Common myeloid progenitor, CD34-positive (primary cell): ENCODE data around the gene ZFC3H1.
A peak's percentile ranks its signal among the peaks of the same experiment; 100 is the strongest.

ENCODE experiments used
- CTCF ChIA-PET: fragments of 350-600 bp; sonication (Branson Sonifier 250); formaldehyde crosslinking; loops from one replicate; lab custom pipeline; 2021; ENCODE audit warnings: antibody characterized with exemption; lab: Charles Lee
- POLR2A ChIA-PET: fragments of 350-600 bp; sonication (Branson Sonifier 250); formaldehyde crosslinking; loops from one replicate; lab custom pipeline; 2021; ENCODE audit warnings: antibody characterized with exemption; lab: Charles Lee
- DNase-seq, 3 donors: peaks; one replicate each; pipeline versions ENCODE4 v3.0.0 to v3.0.0-alpha.2; 2013
- H3K27ac ChIP-seq, 2 experiments: 1 replicate in 1 of 2; 2 replicates in 1 of 2; pipeline ENCODE4 v1.7.0; 2013; ENCODE audit warnings: inconsistent platforms in 2 of 2, low read length in 2 of 2, mild to moderate bottlenecking in 2 of 2, low read depth in 1 of 2, moderate library complexity in 1 of 2; ENCODE audit not compliant: severe bottlenecking in 2 of 2, insufficient read depth in 1 of 2, poor library complexity in 1 of 2
- H3K27me3 ChIP-seq, 5 experiments: replicated peaks in 2 of 5; 1 replicate in 3 of 5; 2 replicates in 2 of 5; pipeline versions ENCODE4 v1.6.1 to v1.7.0; 2013; ENCODE audit warnings: low read length in 4 of 5, mild to moderate bottlenecking in 2 of 5, moderate library complexity in 2 of 5, inconsistent platforms in 1 of 5; ENCODE audit not compliant: insufficient read depth in 5 of 5, control insufficient read depth in 4 of 5
- H3K36me3 ChIP-seq, 4 experiments: 1 replicate in 2 of 4; 2 replicates in 2 of 4; pipeline versions ENCODE4 v1.6.1 to v1.7.0; 2013; ENCODE audit warnings: low read length in 3 of 4, control low read depth in 1 of 4, mild to moderate bottlenecking in 1 of 4; ENCODE audit not compliant: control insufficient read depth in 4 of 4, insufficient read depth in 4 of 4
- H3K4me1 ChIP-seq, 4 experiments: 1 replicate in 3 of 4; 2 replicates in 1 of 4; pipeline versions ENCODE4 v1.6.1 to v1.7.1; 2013; ENCODE audit warnings: low read length in 3 of 4, mild to moderate bottlenecking in 3 of 4, control low read depth in 1 of 4, inconsistent platforms in 1 of 4, moderate library complexity in 1 of 4; ENCODE audit not compliant: control insufficient read depth in 4 of 4, insufficient read depth in 4 of 4; ENCODE audit errors: control extremely low read depth in 1 of 4
- H3K4me3 ChIP-seq, 7 experiments: 1 replicate in 4 of 7; 2 replicates in 3 of 7; pipeline versions ENCODE4 v1.5.1 to v1.7.0; 2013; ENCODE audit warnings: mild to moderate bottlenecking in 7 of 7, low read length in 6 of 7, moderate library complexity in 6 of 7, inconsistent platforms in 2 of 7, low read depth in 2 of 7, control low read depth in 1 of 7; ENCODE audit not compliant: insufficient read depth in 4 of 7, control insufficient read depth in 1 of 7; ENCODE audit errors: extremely low read depth in 1 of 7
- H3K9me3 ChIP-seq, 5 experiments: 1 replicate in 4 of 5; 2 replicates in 1 of 5; pipeline versions ENCODE4 v1.6.1 to v1.7.1; 2013; ENCODE audit warnings: low read length in 4 of 5, mild to moderate bottlenecking in 2 of 5, inconsistent platforms in 1 of 5, low read depth in 1 of 5, moderate library complexity in 1 of 5; ENCODE audit not compliant: control insufficient read depth in 4 of 5, insufficient read depth in 2 of 5; ENCODE audit errors: control extremely low read depth in 1 of 5
- WGBS: methylation state at CpG from one replicate; pipeline ENCODE4 v1.1.5; 2013; ENCODE audit not compliant: insufficient coverage; 5-methylcytosine and 5-hydroxymethylcytosine counted together

Gene ZFC3H1

GRCh38 chr12:71653137-71653536, 10.5 kb downstream of the ZFC3H1 start:
- Histone ChIP-seq H3K27me3 (no peaks in the 10 kb centered on the region), H3K36me3 (peaks cover 8 to 70% (median 35%) of the 10 kb centered on the region in 4 experiments), H3K4me3 (no peak overlapping the region), H3K27ac (no peak overlapping the region), H3K4me1 (peaks cover 0 to 4% (median 0%) of the 10 kb centered on the region in 4 experiments), H3K9me3 (peaks cover 0 to 16% (median 3%) of the 10 kb centered on the region in 5 experiments)
- DNase-seq, result no peak
- ChIA-PET CTCF (no interaction called here), POLR2A (no interaction called here)
- 100% methylated on average over 1 of the region's 2 CpGs for WGBS

GRCh38 chr12:71652656-71653055, 11.0 kb downstream of the ZFC3H1 start:
- no peak for DNase-seq
- CTCF ChIA-PET, result no interaction called here
- Histone ChIP-seq H3K4me3 (no peak overlapping the region), H3K36me3 (peaks cover 8 to 70% (median 36%) of the 10 kb centered on the region in 4 experiments), H3K27me3 (no peaks in the 10 kb centered on the region), H3K4me1 (peaks cover 0 to 4% (median 0%) of the 10 kb centered on the region in 4 experiments), H3K9me3 (peaks cover 0 to 16% (median 3%) of the 10 kb centered on the region in 5 experiments), H3K27ac (no peak overlapping the region)
- no CpG with 5 or more reads among the region's 1 CpG for WGBS
- POLR2A ChIA-PET, result no interaction called here

- H3K27me3 ChIP-seq, result no peaks in the 10 kb centered on the region
- DNase-seq, result no peak
- ChIA-PET POLR2A (no interaction called here), CTCF (interaction anchor here (1.6 kb wide), 1 partner anchor 13 kb away, joined by 4 read pairs; no protein-coding TSS in a partner anchor)
- no peak overlapping the region for H3K4me3 ChIP-seq
- H3K9me3 ChIP-seq, result peaks cover 0 to 16% (median 3%) of the 10 kb centered on the region in 5 experiments
- no CpG with 5 or more reads among the region's 2 CpGs for WGBS
- peaks cover 3 to 60% (median 34%) of the 10 kb centered on the region in 4 experiments for H3K36me3 ChIP-seq
- H3K27ac ChIP-seq, result no peak overlapping the region
- H3K4me1 ChIP-seq, result peaks cover 0 to 12% (median 4%) of the 10 kb centered on the region in 4 experiments
Measured at GRCh38 chr12:71649401-71649800, 14.2 kb downstream of the ZFC3H1 start.

- ChIA-PET POLR2A (no interaction called here), CTCF (no interaction called here)
- Histone ChIP-seq H3K4me3 (no peak overlapping the region), H3K9me3 (peaks cover 0 to 7% (median 0%) of the 10 kb centered on the region in 5 experiments), H3K4me1 (peaks cover 0 to 12% (median 4%) of the 10 kb centered on the region in 4 experiments), H3K36me3 (peaks cover 6 to 59% (median 35%) of the 10 kb centered on the region in 4 experiments), H3K27me3 (no peaks in the 10 kb centered on the region), H3K27ac (no peak overlapping the region)
- 100% methylated on average over 3 of the region's 4 CpGs for WGBS
- no peak for DNase-seq
Measured at GRCh38 chr12:71648537-71648936, 15.1 kb downstream of the ZFC3H1 start.

- WGBS, result 100% methylated on average over 3 of the region's 3 CpGs
- ChIA-PET CTCF (interaction anchor here (0.7 to 2.8 kb wide), 8 partner anchors 8 to 100 kb away, joined by 3 to 19 read pairs (median 4); no protein-coding TSS in a partner anchor), POLR2A (no interaction called here)
- H3K9me3 ChIP-seq, result no peaks in the 10 kb centered on the region
- peaks cover 10 to 59% (median 35%) of the 10 kb centered on the region in 4 experiments for H3K36me3 ChIP-seq
- no peaks in the 10 kb centered on the region for H3K27me3 ChIP-seq
- no peak for DNase-seq
- H3K27ac ChIP-seq, result no peak overlapping the region
- H3K4me3 ChIP-seq, result no peak overlapping the region
- peaks cover 0 to 12% (median 4%) of the 10 kb centered on the region in 4 experiments for H3K4me1 ChIP-seq
Measured at GRCh38 chr12:71646512-71646911, 17.1 kb downstream of the ZFC3H1 start.

GRCh38 chr12:71645268-71645667, 18.4 kb downstream of the ZFC3H1 start:
- ChIA-PET POLR2A (interaction anchor here (1.3 kb wide), 1 partner anchor 18 kb away, joined by 6 read pairs; the partner anchor contains the start of gene ZFC3H1), CTCF (interaction anchor here (0.8 to 2.8 kb wide), 3 partner anchors 9 to 101 kb away, joined by 3 to 19 read pairs (median 9); no protein-coding TSS in a partner anchor)
- WGBS, result 35% methylated on average over 3 of the region's 3 CpGs
- Histone ChIP-seq H3K9me3 (no peaks in the 10 kb centered on the region), H3K27ac (no peak overlapping the region), H3K27me3 (no peaks in the 10 kb centered on the region), H3K36me3 (peaks cover 14 to 59% (median 38%) of the 10 kb centered on the region in 4 experiments), H3K4me3 (no peak overlapping the region), H3K4me1 (peaks cover 0 to 12% (median 4%) of the 10 kb centered on the region in 4 experiments)
- DNase-seq, result peak; percentile 20 to 50 (median 37)

- WGBS, result no CpG with 5 or more reads among the region's 2 CpGs
- Histone ChIP-seq H3K4me3 (no peak overlapping the region), H3K27ac (no peak overlapping the region), H3K36me3 (peaks cover 17 to 66% (median 44%) of the 10 kb centered on the region in 4 experiments), H3K27me3 (no peaks in the 10 kb centered on the region), H3K4me1 (peaks cover 0 to 12% (median 4%) of the 10 kb centered on the region in 4 experiments), H3K9me3 (no peaks in the 10 kb centered on the region)
- ChIA-PET POLR2A (no interaction called here), CTCF (interaction anchor here (1.8 kb wide), 1 partner anchor 105 kb away, joined by 5 read pairs; no protein-coding TSS in a partner anchor)
- DNase-seq, result no peak
Measured at GRCh38 chr12:71642264-71642663, 21.4 kb downstream of the ZFC3H1 start.
